ENCODE data around the gene ARHGAP26.

Gene ARHGAP26

DNA sequence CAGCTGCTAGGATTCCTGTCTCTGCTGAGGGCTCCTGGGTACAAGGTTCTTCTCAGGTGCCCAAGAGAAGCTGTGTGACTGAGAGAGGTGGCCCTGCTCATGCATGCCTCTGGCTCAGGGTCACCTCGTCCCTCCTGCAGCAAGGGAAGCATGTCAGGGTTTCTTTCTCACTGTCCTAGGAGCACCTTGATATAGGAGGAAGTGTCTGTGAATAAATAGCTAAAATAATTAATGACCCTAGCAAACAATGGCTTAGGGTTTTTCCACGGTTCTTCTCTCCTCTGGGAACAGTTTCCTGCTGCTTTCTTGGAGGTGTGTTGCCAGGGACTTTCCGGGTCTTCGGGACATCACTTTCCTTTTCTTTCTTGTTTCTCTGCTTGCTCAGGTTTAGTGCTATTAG lies 87.2 kb downstream of the ARHGAP26 start:
- DNase-seq (ENCODE audit: low spot score), result no peak
- TF ChIP-seq, protein P1, sequence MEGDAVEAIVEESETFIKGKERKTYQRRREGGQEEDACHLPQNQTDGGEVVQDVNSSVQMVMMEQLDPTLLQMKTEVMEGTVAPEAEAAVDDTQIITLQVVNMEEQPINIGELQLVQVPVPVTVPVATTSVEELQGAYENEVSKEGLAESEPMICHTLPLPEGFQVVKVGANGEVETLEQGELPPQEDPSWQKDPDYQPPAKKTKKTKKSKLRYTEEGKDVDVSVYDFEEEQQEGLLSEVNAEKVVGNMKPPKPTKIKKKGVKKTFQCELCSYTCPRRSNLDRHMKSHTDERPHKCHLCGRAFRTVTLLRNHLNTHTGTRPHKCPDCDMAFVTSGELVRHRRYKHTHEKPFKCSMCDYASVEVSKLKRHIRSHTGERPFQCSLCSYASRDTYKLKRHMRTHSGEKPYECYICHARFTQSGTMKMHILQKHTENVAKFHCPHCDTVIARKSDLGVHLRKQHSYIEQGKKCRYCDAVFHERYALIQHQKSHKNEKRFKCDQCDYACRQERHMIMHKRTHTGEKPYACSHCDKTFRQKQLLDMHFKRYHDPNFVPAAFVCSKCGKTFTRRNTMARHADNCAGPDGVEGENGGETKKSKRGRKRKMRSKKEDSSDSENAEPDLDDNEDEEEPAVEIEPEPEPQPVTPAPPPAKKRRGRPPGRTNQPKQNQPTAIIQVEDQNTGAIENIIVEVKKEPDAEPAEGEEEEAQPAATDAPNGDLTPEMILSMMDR (IDR thresholded peaks at IDR 0.05; ENCODE audit: extremely low read depth, insufficient read depth, missing control alignments), result no peak
- in situ Hi-C loops (cut with MboI; ENCODE audit: low pct_unique_long_range_greater_than_20kb, low sequenced_read_pairs, unreplicated experiment), result loop anchor here (25.0 kb wide), 1 partner anchor 120 kb away; no protein-coding TSS in a partner anchor

DNA sequence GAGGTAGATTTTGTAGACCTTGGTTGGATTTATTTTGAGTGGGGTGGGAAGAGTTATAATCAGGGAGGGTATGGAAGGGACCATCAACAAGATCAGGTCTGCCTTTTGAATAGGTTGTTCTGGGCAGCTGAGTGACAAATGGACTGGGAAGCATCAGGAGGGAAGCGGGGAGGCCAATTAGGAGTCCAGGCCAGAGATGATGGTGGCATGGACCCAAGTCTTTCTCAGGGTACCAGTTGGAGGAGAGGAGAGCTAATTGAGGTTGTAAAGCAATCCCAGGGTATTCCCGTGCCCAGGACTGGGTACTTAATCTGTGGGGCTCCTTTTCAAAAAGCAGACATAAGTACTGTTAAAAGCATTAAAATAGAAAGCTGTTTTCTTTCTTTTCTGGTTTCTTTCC lies 88.9 kb downstream of the ARHGAP26 start:
- no peak for DNase-seq (ENCODE audit: low spot score)
- in situ Hi-C loops (cut with MboI; ENCODE audit: low pct_unique_long_range_greater_than_20kb, low sequenced_read_pairs, unreplicated experiment), result loop anchor here (25.0 kb wide), 1 partner anchor 122 kb away; no protein-coding TSS in a partner anchor
- TF ChIP-seq, protein P1 (IDR thresholded peaks at IDR 0.05; ENCODE audit: extremely low read depth, insufficient read depth, missing control alignments), result no peak

DNA sequence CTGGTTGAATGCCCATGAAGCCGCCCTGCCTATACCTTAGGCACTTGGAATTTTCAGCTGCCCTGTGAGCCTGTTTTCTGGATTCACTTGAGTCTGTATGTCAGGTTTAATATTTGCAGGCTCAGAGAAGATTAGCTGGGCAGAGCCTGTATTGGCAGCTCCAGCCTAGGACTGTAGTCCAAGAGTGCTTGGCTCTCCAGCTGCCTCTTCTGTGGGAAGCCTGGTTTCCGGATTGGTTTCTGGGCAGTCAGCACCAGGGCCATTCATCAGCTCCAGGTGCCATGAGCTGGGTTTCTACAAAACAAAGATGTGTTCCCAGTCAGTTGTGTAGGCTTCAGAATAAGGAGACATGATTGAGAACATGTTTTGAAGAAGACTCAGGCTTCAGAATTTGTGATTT lies 90.1 kb downstream of the ARHGAP26 start:
- in situ Hi-C loops (cut with MboI; ENCODE audit: low pct_unique_long_range_greater_than_20kb, low sequenced_read_pairs, unreplicated experiment), result loop anchor here (25.0 kb wide), 1 partner anchor 123 kb away; no protein-coding TSS in a partner anchor
- DNase-seq (ENCODE audit: low spot score), result no peak
- TF ChIP-seq, protein P1 (IDR thresholded peaks at IDR 0.05; ENCODE audit: extremely low read depth, insufficient read depth, missing control alignments), result no peak

DNA sequence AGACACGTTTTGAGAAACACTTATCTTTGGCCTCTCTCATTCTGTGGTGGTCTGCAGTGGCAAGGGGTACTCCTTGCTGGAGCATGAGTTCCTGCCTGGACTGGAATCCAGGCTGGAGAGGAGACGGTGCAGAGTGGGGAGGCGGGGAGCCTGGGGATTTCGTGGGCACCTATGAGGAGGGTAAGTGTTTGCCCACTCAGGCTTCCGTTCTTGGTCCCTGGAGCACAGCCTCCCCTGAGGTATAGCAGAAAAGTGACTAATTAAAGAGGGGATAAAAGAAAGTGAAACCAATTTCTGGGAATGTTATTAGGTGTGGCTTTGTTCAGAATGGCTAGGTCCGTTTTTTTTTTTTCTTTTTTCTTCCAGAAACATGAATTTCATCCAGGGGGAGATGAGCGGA lies 90.8 kb downstream of the ARHGAP26 start:
- TF ChIP-seq, protein P1 (IDR thresholded peaks at IDR 0.05; ENCODE audit: extremely low read depth, insufficient read depth, missing control alignments), result no peak
- no peak for DNase-seq (ENCODE audit: low spot score)
- in situ Hi-C loops (cut with MboI; ENCODE audit: low pct_unique_long_range_greater_than_20kb, low sequenced_read_pairs, unreplicated experiment), result loop anchor here (25.0 kb wide), 1 partner anchor 124 kb away; no protein-coding TSS in a partner anchor

DNA sequence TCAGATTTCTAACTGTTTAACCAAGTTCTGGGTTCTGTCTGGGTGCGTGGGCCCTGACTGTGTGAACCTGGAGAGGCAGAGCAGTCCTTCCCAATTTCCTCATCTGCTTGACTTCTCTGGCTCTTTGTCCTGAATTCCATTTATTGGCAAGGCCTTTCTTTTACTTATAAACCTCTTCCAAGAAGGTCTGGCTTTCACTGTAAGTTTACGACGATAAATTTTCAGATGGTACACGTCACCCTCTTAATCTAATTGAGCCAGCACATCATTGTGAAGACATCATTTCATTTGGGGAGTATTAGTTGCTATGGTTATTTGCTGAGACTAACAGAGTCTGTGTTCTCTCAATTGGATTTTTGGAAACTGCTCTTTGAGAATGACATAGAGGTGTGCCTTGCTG lies 92.4 kb downstream of the ARHGAP26 start:
- DNase-seq (ENCODE audit: low spot score), result no peak
- TF ChIP-seq, protein P1 (IDR thresholded peaks at IDR 0.05; ENCODE audit: extremely low read depth, insufficient read depth, missing control alignments), result no peak
- in situ Hi-C loops (cut with MboI; ENCODE audit: low pct_unique_long_range_greater_than_20kb, low sequenced_read_pairs, unreplicated experiment), result loop anchor here (25.0 kb wide), 1 partner anchor 125 kb away; no protein-coding TSS in a partner anchor

DNA sequence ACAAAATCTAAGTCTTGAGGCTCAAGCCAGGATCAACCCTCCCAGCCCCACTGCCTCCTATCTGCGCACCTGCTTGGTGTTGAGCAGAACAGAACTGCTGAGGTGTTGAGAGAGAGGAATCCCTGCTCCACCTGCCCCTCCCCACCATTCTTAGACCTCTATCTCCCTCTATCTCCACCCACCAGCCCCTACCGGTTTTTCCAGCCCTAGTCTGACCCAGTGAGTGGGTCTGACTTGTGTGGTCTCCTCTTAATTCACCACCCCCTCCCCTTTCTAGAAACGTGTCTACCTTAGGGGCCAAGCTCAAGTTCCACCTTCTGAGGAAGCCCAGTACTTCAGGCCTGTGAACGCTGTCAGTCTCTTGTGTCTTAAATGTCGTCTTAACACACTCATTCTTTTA lies 93.7 kb downstream of the ARHGAP26 start:
- no peak for DNase-seq (ENCODE audit: low spot score)
- TF ChIP-seq, protein P1 (IDR thresholded peaks at IDR 0.05; ENCODE audit: extremely low read depth, insufficient read depth, missing control alignments), result no peak
- in situ Hi-C loops (cut with MboI; ENCODE audit: low pct_unique_long_range_greater_than_20kb, low sequenced_read_pairs, unreplicated experiment), result loop anchor here (25.0 kb wide), 1 partner anchor 127 kb away; no protein-coding TSS in a partner anchor
